GM19238 (cell line): ENCODE measurements around the gene ACTRT2.

Experiments
- DNase-seq: peaks from one replicate; pipeline ENCODE4 v3.0.0; 2011; ENCODE audit warnings: low spot score; ENCODE audit not compliant: insufficient read length

The ACTRT2 gene

GRCh38 chr1:3052501-3052900 is 31.2 kb downstream of the ACTRT2 start:
- DNase-seq = no peak

- no peak for DNase-seq
Measured at GRCh38 chr1:3053366-3053980, 32.2 kb downstream of the ACTRT2 start.

GRCh38 chr1:3053986-3054385 is 32.7 kb downstream of the ACTRT2 start:
- DNase-seq = no peak

GRCh38 chr1:3054474-3054873 is 33.2 kb downstream of the ACTRT2 start:
- no peak for DNase-seq

GRCh38 chr1:3055051-3055450 is 33.8 kb downstream of the ACTRT2 start:
- no peak for DNase-seq

- DNase-seq = no peak
Measured at GRCh38 chr1:3056641-3057040, 35.4 kb downstream of the ACTRT2 start.

GRCh38 chr1:3058263-3059030 is 37.2 kb downstream of the ACTRT2 start:
- DNase-seq = no peak

GRCh38 chr1:3060127-3060526 is 38.9 kb downstream of the ACTRT2 start:
- DNase-seq = no peak

GRCh38 chr1:3060601-3061551 is 39.6 kb downstream of the ACTRT2 start:
- DNase-seq = no peak

- no peak for DNase-seq
Measured at GRCh38 chr1:3061566-3061965, 40.3 kb downstream of the ACTRT2 start.

GRCh38 chr1:3061981-3062615 is 40.8 kb downstream of the ACTRT2 start:
- no peak for DNase-seq

- no peak for DNase-seq
Measured at GRCh38 chr1:3062616-3063378, 41.5 kb downstream of the ACTRT2 start.

GRCh38 chr1:3063379-3064295 is 42.4 kb downstream of the ACTRT2 start:
- no peak for DNase-seq

GRCh38 chr1:3064296-3064850 is 43.1 kb downstream of the ACTRT2 start:
- no peak for DNase-seq

GRCh38 chr1:3064901-3065300 is 43.6 kb downstream of the ACTRT2 start:
- DNase-seq = no peak

GRCh38 chr1:3065396-3065795 is 44.1 kb downstream of the ACTRT2 start:
- no peak for DNase-seq

- DNase-seq = no peak
Measured at GRCh38 chr1:3065797-3066196, 44.5 kb downstream of the ACTRT2 start.

GRCh38 chr1:3066250-3066711 is 45.0 kb downstream of the ACTRT2 start:
- no peak for DNase-seq

- no peak for DNase-seq
Measured at GRCh38 chr1:3066826-3067225, 45.6 kb downstream of the ACTRT2 start.
